Retinal pigment epithelial cell (primary cell): ENCODE measurements around the gene ATP2B2.

Experiments used
- DNase-seq: peaks from one replicate; pipeline ENCODE4 v3.0.0-alpha.2; 2010; ENCODE audit warnings: low read depth
- H3K4me3 ChIP-seq: 2 replicates; pipeline ENCODE4 v1.5.1; 2011; ENCODE audit warnings: mild to moderate bottlenecking, low read length, control low read depth, moderate library complexity
- CTCF ChIP-seq: conservative IDR thresholded peaks from 2 replicates; pipeline ENCODE4 v1.5.1; 2011; ENCODE audit warnings: low read depth, low read length, control low read depth, inconsistent platforms

ATP2B2 gene

DNA sequence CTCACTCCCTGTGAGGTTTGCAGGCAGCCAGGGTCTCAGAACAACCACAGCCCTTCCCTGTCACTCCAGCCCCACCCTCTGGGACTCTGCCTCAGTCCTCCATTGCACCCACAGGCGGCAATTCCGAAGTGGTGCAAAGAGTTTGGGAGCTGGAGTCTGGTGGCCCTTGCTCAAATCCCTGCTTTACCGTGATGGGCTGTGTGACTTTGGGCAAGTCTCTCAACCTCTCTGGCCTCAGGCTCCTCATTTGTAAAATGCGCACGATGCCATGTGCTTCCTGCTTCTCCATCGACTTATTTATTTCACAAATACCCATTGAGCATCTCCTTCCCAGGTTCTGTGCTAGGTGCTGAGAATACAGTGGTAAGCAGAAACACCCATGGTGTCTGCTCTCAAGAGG is 7.3 kb upstream of the ATP2B2 start:
- no peak for DNase-seq
- no peak for TF ChIP-seq CTCF
- H3K4me3 ChIP-seq: no peak overlapping the region

- DNase-seq: no peak
These were observed 6.6 kb upstream of the ATP2B2 start for GRCh38 chr3:10511809-10512494.

DNA sequence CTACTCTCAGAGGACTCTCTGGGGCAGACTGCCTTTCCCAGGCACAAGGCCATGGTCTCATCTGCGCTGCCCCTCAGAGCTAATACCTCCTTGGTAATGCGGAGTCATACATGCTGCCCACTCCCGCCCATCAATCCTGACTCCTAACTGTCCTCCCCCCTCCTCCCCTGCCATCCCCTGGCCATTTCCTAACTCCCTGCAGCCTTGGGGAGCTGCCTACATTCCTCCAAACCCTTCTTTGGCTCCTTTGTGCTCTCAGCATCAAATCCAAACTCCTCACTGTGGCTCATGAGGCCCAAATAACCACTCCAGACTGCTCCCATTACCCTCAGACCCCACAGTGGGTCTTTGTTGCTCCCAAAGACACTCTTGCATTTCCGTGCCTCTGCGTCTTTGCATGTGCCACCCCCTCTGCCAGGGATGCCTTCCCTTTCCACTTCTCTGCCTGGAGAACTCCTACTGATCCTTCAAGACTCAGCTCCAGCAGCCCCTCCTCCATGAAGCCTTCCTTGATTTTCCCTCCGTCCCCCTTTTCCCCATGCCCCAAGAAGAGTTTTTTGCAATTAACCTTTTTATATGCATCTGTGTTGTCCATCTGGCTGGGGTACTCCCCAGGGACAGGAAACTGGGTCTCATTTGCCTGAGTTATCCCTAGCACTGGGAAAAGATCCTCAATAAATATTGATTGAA is 5.5 kb upstream of the ATP2B2 start:
- H3K4me3 ChIP-seq: no peak overlapping the region

More at GRCh38 chr3:10511809-10512494, 6.6 kb upstream of the ATP2B2 start:
- no peak overlapping the region for H3K4me3 ChIP-seq
- TF ChIP-seq CTCF: no peak

DNA sequence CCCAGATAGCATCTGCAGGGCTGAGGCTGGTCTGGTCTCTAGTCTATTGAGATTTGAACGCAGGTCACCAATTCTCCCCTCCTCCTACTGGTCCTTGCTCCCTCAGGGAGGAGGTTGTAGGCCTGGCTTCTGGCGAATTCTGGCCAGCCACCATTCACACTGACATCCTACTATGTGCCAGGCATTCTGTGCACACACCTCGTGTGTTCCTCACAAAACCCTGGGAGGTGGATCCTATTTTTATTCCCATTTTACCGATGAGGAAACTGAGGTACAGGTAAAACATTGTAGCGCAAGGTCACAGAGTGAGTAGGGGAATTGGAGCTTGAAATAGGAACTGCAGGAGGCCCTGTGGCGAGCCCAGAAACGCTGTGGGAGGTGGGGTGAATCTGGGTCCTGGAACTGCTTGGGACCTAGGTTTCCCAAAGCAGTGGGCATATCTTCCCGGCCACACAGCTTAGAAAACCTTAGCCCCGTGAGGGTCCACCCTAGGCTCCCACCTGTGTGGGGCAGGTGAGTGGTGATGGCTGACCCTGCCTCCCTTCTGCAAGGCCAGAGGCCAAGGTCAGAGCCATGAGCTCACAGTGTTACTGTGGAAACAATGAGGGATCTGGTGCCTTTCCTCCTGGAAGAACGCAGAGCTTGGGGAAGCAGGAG is 4.8 kb upstream of the ATP2B2 start:
- H3K4me3 ChIP-seq: no peak overlapping the region
- TF ChIP-seq CTCF: no peak
- no peak for DNase-seq

More for the DNA sequence above, 5.5 kb upstream of the ATP2B2 start:
- no peak for TF ChIP-seq CTCF
- no peak for DNase-seq

GRCh38 chr3:10509325-10509724 is 3.9 kb upstream of the ATP2B2 start:
- no peak overlapping the region for H3K4me3 ChIP-seq
- no peak for TF ChIP-seq CTCF
- DNase-seq: no peak

- no peak overlapping the region for H3K4me3 ChIP-seq
- DNase-seq: no peak
- TF ChIP-seq CTCF: no peak
These were observed 3.4 kb upstream of the ATP2B2 start for GRCh38 chr3:10508619-10509260.
